Adrenal gland (tissue), 5 donors: ENCODE results near the gene NECTIN1.

Source experiments
- POLR2A ChIP-seq, 2 donors: fragments of 450-650 bp; IDR thresholded peaks; one replicate each; pipeline ENCODE4 v1.6.1; 2017; ENCODE audit warnings: antibody characterized with exemption in 2 of 2, mild to moderate bottlenecking in 2 of 2, moderate library complexity in 1 of 2
- TF ChIP-seq, protein P1 (sequence below), 6 experiments: fragments of 450-650 bp in 4 of 6; fragments of 200-600 bp in 2 of 6; sonication (generic) in 1 of 6; IDR thresholded peaks; 1 replicate in 5 of 6; 2 replicates in 1 of 6; pipeline versions ENCODE4 v1.5.1 to v1.8.0; 2016 to 2021; ENCODE audit warnings: antibody characterized with exemption in 6 of 6, mild to moderate bottlenecking in 2 of 6, moderate library complexity in 1 of 6
- donor health status: DM: no; HTN: no; CAD: no.

DNA sequence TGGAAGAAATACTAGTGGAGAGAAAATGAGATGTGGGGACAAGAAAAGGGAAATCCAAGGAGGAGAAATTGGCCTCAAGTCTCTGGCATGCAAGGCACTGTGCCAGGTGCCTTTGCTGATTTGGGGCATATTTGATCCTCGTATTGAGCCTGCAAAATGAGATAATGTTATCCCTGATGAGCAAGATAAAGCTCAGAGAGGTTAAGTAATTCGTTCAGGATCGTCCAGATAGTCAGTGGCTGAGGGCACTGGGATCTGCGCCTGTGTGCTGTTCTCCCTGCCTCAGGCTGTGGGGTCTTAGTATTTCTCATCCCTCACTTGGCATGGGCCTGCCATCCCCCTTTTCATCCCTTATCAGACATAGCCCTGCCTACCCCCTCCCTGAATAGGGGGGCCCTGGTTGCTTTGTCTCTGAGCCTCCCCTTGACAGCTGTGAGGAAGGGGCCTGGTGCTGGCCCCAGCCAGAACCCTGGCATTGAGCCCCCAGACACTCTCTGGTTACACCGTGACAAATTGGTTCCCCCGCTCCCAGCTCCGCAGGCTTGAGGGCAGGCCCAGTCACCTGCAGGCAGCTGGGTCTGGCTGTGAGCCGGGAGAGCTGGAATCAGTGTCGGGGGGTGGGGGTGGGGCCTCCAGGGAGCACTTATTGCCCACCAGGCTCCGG, 85.7 kb downstream of the NECTIN1 start:
- TF ChIP-seq, protein P1, sequence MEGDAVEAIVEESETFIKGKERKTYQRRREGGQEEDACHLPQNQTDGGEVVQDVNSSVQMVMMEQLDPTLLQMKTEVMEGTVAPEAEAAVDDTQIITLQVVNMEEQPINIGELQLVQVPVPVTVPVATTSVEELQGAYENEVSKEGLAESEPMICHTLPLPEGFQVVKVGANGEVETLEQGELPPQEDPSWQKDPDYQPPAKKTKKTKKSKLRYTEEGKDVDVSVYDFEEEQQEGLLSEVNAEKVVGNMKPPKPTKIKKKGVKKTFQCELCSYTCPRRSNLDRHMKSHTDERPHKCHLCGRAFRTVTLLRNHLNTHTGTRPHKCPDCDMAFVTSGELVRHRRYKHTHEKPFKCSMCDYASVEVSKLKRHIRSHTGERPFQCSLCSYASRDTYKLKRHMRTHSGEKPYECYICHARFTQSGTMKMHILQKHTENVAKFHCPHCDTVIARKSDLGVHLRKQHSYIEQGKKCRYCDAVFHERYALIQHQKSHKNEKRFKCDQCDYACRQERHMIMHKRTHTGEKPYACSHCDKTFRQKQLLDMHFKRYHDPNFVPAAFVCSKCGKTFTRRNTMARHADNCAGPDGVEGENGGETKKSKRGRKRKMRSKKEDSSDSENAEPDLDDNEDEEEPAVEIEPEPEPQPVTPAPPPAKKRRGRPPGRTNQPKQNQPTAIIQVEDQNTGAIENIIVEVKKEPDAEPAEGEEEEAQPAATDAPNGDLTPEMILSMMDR (IDR thresholded peaks at IDR 0.05) = no peak
- no peak for TF ChIP-seq POLR2A (IDR thresholded peaks at IDR 0.05)
